HepG2 (cell line): ENCODE data around the gene ACP1. TPM values are rescaled to one million over a fixed set of nuclear protein-coding genes. Genes with fewer than 3 reads are reported as not detected.

Experiments used
- FOSL2 ChIP-seq: sonication (generic); formaldehyde crosslinking; IDR thresholded peaks from 2 replicates; pipeline ENCODE4 v1.4.0; 2020; ENCODE audit warnings: missing genetic modification reagents
- GABPB1 ChIP-seq: IDR thresholded peaks from 2 replicates; pipeline ENCODE4 v1.6.1; 2016; ENCODE audit warnings: mild to moderate bottlenecking, missing genetic modification reagents, moderate library complexity, missing compliant biosample characterization
- IRF9 ChIP-seq: sonication (generic); formaldehyde crosslinking; IDR thresholded peaks from 2 replicates; pipeline ENCODE4 v1.8.0; 2022; ENCODE audit warnings: missing genetic modification reagents, mild to moderate bottlenecking, borderline replicate concordance
- IRX3 ChIP-seq: sonication (generic); formaldehyde crosslinking; IDR thresholded peaks from 2 replicates; pipeline ENCODE4 v1.8.1; 2023; ENCODE audit warnings: mild to moderate bottlenecking, low read depth, missing genetic modification reagents, borderline replicate concordance
- KDM4B ChIP-seq: sonication (generic); formaldehyde crosslinking; IDR thresholded peaks from 2 replicates; pipeline ENCODE4 v1.4.0; 2020; ENCODE audit warnings: missing genetic modification reagents
- POLR2A ChIP-seq, 2 experiments: IDR thresholded peaks; 2 replicates each; pipeline ENCODE4 v1.6.1; 2011; ENCODE audit warnings: low read depth in 2 of 2, low read length in 2 of 2, mild to moderate bottlenecking in 1 of 2, moderate library complexity in 1 of 2; ENCODE audit not compliant: insufficient read depth in 1 of 2
- PRPF4 ChIP-seq: fragments of 200-400 bp; formaldehyde crosslinking; IDR thresholded peaks from 2 replicates; pipeline ENCODE4 v1.6.1; 2016; ENCODE audit warnings: low read length, low read depth; ENCODE audit not compliant: poor library complexity, severe bottlenecking
- SMAD1 ChIP-seq: sonication (generic); formaldehyde crosslinking; IDR thresholded peaks from 2 replicates; pipeline ENCODE4 v1.4.0; 2020; ENCODE audit warnings: missing genetic modification reagents, low read depth, mild to moderate bottlenecking, borderline replicate concordance
- SP1 ChIP-seq, 2 experiments: fragments of 450-650 bp in 1 of 2; sonication (generic) in 1 of 2; formaldehyde crosslinking in 1 of 2; IDR thresholded peaks; 2 replicates each; pipeline versions ENCODE4 v1.4.0 to v1.6.1; 2016 to 2020; ENCODE audit warnings: missing genetic modification reagents in 1 of 2
- TFDP1 ChIP-seq: IDR thresholded peaks from 2 replicates; pipeline ENCODE4 v1.6.1; 2016; ENCODE audit warnings: missing compliant biosample characterization, missing genetic modification reagents, borderline replicate concordance
- ZFYVE20 ChIP-seq: sonication (generic); formaldehyde crosslinking; IDR thresholded peaks from 2 replicates; pipeline ENCODE4 v1.8.0; 2023; ENCODE audit warnings: low read depth, mild to moderate bottlenecking, moderate library complexity, missing genetic modification reagents, borderline replicate concordance
- ZHX1 ChIP-seq: sonication (generic); formaldehyde crosslinking; IDR thresholded peaks from 2 replicates; pipeline ENCODE4 v1.8.1; 2022; ENCODE audit warnings: low read depth, mild to moderate bottlenecking, missing genetic modification reagents
- ZNF333 ChIP-seq: sonication (generic); formaldehyde crosslinking; IDR thresholded peaks from 2 replicates; pipeline ENCODE4 v1.4.0; 2020; ENCODE audit warnings: mild to moderate bottlenecking, missing genetic modification reagents, borderline replicate concordance
- ZNF430 ChIP-seq: sonication (generic); formaldehyde crosslinking; IDR thresholded peaks from 2 replicates; pipeline ENCODE4 v1.9.0; 2021; ENCODE audit warnings: mild to moderate bottlenecking, missing genetic modification reagents
- ZNF501 ChIP-seq: sonication (generic); formaldehyde crosslinking; IDR thresholded peaks from 2 replicates; pipeline ENCODE4 v1.5.1; 2020; ENCODE audit warnings: mild to moderate bottlenecking, moderate library complexity, missing genetic modification reagents
- ZNF564 ChIP-seq: sonication (generic); formaldehyde crosslinking; IDR thresholded peaks from 2 replicates; pipeline ENCODE4 v1.8.1; 2023; ENCODE audit warnings: mild to moderate bottlenecking, missing genetic modification reagents
- ZNF644 ChIP-seq: IDR thresholded peaks from 2 replicates; pipeline ENCODE4 v1.6.1; 2016; ENCODE audit warnings: low read depth
- ZNF724P ChIP-seq: sonication (generic); formaldehyde crosslinking; IDR thresholded peaks from 2 replicates; pipeline ENCODE4 v1.8.0; 2022; ENCODE audit warnings: missing genetic modification reagents, borderline replicate concordance
- ZNF792 ChIP-seq: IDR thresholded peaks from 2 replicates; pipeline ENCODE4 v1.6.1; 2016
- ZNF839 ChIP-seq: sonication (generic); formaldehyde crosslinking; IDR thresholded peaks from 2 replicates; pipeline ENCODE4 v1.4.0; 2020; ENCODE audit warnings: missing genetic modification reagents, mild to moderate bottlenecking, borderline replicate concordance
- polyA plus RNA-seq, 8 experiments: library from polyadenylated mRNA; depleted of rRNA in 3 of 8; stranded (reverse) in 7 of 8; unstranded in 1 of 8; fragments of >200 nt; fragmentation: Illumina TruSeq in 4 of 8; extraction: Trizol in 4 of 8; gene quantifications; 2 replicates each; pipeline versions ENCODE4 v1.2.1 to v1.2.3, GENCODE V29; 2011 to 2016; ENCODE audit warnings: low read depth in 4 of 8, missing spikeins in 1 of 8, mixed read lengths in 1 of 8; ENCODE audit not compliant: insufficient read depth in 1 of 8
- total RNA-seq, 5 experiments: library from RNA; depleted of rRNA; stranded (reverse); fragments of >200 nt; fragmentation: Illumina TruSeq; extraction: Trizol; gene quantifications; 2 replicates each; pipeline ENCODE4 v1.2.3, GENCODE V29; 2016; ENCODE audit warnings: low read depth in 1 of 5
- TF ChIP-seq, protein P1 (sequence below): sonication (generic); formaldehyde crosslinking; conservative IDR thresholded peaks from 2 replicates; pipeline ENCODE4 v1.8.0; 2022; ENCODE audit warnings: mild to moderate bottlenecking, moderate library complexity, missing genetic modification reagents
- TF ChIP-seq, protein P2 (sequence below): sonication (generic); formaldehyde crosslinking; IDR thresholded peaks from 2 replicates; pipeline ENCODE4 v1.4.0; 2020; ENCODE audit warnings: missing genetic modification reagents

Gene ACP1
- total and polyA plus RNA-seq, 2 of the 13 experiments (the other 11 are each of a cell fraction or from before 2014, with no cell fraction given), result 246 to 348 TPM

DNA sequence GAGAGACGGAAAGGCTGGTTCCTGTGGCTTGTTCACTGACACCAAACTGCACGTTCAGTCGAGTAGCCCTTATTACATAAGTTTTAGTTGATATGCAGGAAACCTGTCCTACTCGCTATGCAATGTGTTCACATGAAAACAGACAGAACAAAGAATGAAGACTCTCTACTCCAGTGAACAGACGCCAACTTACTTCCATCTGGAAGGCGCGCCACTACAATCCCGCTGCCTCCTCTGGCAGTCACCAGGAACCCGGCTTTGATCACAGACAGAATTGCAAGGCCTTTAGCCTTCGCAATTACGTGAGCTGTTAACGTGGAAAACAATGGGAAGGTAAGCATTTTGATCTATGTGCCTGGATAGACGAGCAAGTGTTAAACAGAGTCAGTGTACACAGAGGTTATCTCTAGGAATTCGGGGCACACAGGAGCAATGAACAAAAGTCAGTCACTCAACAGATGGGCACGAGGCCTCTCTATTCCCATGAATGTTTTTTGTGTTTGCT, 15.2 kb upstream of the ACP1 start (continued):
- TF ChIP-seq ZFYVE20 (CRISPR knock-in tag) (no peak), ZNF501 (CRISPR knock-in tag) (peak; percentile 89; the same call in 1 of the 2 replicates), ZNF333 (no peak), SMAD1 (CRISPR knock-in tag) (no peak), IRX3 (CRISPR knock-in tag) (no peak), TFDP1 (CRISPR knock-in tag) (peak; percentile 74; the same call in 1 of the 2 replicates), IRF9 (CRISPR knock-in tag) (no peak), ZNF430 (CRISPR knock-in tag) (peak; percentile 82; the same call in 1 of the 2 replicates), ZNF564 (CRISPR knock-in tag) (peak; percentile 72), ZHX1 (peak; percentile 76), ZNF724P (CRISPR knock-in tag) (no peak), SP1 (IDR thresholded peaks at IDR 0.05) (no peak), SP1 (CRISPR knock-in tag; IDR thresholded peaks at IDR 0.05) (peak; percentile 34; the same call in 1 of the 2 replicates), GABPB1 (CRISPR knock-in tag) (peak; percentile 19; the same call in 1 of the 2 replicates), POLR2A (IDR thresholded peaks at IDR 0.05; ENCODE audit: insufficient read depth in 1 of 2, low read depth in 2 of 2, low read length in 2 of 2) (peak; percentile 29 to 44; a peak in 1 of 4 replicates), PRPF4 (no peak), FOSL2 (peak; percentile 80; the same call in 1 of the 2 replicates), KDM4B (peak; percentile 94), ZNF792 (CRISPR knock-in tag) (peak; percentile 90), ZNF644 (CRISPR knock-in tag) (peak; percentile 84), ZNF839 (no peak)
- TF ChIP-seq, protein P1, sequence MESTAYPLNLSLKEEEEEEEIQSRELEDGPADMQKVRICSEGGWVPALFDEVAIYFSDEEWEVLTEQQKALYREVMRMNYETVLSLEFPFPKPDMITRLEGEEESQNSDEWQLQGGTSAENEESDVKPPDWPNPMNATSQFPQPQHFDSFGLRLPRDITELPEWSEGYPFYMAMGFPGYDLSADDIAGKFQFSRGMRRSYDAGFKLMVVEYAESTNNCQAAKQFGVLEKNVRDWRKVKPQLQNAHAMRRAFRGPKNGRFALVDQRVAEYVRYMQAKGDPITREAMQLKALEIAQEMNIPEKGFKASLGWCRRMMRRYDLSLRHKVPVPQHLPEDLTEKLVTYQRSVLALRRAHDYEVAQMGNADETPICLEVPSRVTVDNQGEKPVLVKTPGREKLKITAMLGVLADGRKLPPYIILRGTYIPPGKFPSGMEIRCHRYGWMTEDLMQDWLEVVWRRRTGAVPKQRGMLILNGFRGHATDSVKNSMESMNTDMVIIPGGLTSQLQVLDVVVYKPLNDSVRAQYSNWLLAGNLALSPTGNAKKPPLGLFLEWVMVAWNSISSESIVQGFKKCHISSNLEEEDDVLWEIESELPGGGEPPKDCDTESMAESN (CRISPR knock-in tag), result no peak
- TF ChIP-seq, protein P2, sequence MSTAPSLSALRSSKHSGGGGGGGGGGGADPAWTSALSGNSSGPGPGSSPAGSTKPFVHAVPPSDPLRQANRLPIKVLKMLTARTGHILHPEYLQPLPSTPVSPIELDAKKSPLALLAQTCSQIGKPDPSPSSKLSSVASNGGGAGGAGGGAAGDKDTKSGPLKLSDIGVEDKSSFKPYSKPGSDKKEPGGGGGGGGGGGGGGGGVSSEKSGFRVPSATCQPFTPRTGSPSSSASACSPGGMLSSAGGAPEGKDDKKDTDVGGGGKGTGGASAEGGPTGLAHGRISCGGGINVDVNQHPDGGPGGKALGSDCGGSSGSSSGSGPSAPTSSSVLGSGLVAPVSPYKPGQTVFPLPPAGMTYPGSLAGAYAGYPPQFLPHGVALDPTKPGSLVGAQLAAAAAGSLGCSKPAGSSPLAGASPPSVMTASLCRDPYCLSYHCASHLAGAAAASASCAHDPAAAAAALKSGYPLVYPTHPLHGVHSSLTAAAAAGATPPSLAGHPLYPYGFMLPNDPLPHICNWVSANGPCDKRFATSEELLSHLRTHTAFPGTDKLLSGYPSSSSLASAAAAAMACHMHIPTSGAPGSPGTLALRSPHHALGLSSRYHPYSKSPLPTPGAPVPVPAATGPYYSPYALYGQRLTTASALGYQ, result peak; percentile 97
